G401.6 (cell line): ENCODE data around the gene MIA3.
"Not testable (repeated sequence)": the region's sequence is repeated elsewhere in the genome, so short reads cannot be mapped to it uniquely, and the experiment has no call there.

Experiments used
- FAIRE-seq: peaks from 2 replicates; lab custom pipeline; 2012; peaks lifted over from hg19 to GRCh38; lab: Jason Lieb, UNC

MIA3 gene

GRCh38 chr1:222618001-222618879 is at the start of gene MIA3:
TSS of gene MIA3 (plus strand) at chr1:222618097. CDS start at chr1:222618111, 14 bp downstream.
- no peak for FAIRE-seq

- FAIRE-seq, result no peak
Observed at GRCh38 chr1:222570837-222571236, 47.1 kb upstream of the MIA3 start.

- no peak for FAIRE-seq
Observed at GRCh38 chr1:222579316-222579715, 38.6 kb upstream of the MIA3 start.

- FAIRE-seq, result no peak
Observed at GRCh38 chr1:222582099-222582774, 35.7 kb upstream of the MIA3 start.

- FAIRE-seq, result no peak
Observed at GRCh38 chr1:222583079-222583478, 34.8 kb upstream of the MIA3 start.

- FAIRE-seq, result no peak
Observed at GRCh38 chr1:222586842-222587241, 31.1 kb upstream of the MIA3 start.

GRCh38 chr1:222588135-222588534 is 29.8 kb upstream of the MIA3 start:
- no peak for FAIRE-seq

GRCh38 chr1:222589462-222590302 is 28.2 kb upstream of the MIA3 start, which contains the start of gene TAF1A:
TSS of gene TAF1A (minus strand) at chr1:222589933.
- peak; percentile 95 for FAIRE-seq

GRCh38 chr1:222592171-222592570 is 25.7 kb upstream of the MIA3 start:
- no peak for FAIRE-seq

GRCh38 chr1:222594789-222595188 is 23.1 kb upstream of the MIA3 start:
- no peak for FAIRE-seq

GRCh38 chr1:222596696-222597095 is 21.2 kb upstream of the MIA3 start:
- no peak for FAIRE-seq

- no peak for FAIRE-seq
Observed at GRCh38 chr1:222600281-222600680, 17.6 kb upstream of the MIA3 start.

GRCh38 chr1:222601257-222601656 is 16.6 kb upstream of the MIA3 start:
- no peak for FAIRE-seq

- no peak for FAIRE-seq
Observed at GRCh38 chr1:222606757-222607156, 11.1 kb upstream of the MIA3 start.

GRCh38 chr1:222609111-222609510 is 8.8 kb upstream of the MIA3 start:
- not testable (repeated sequence) for FAIRE-seq

GRCh38 chr1:222610728-222611127 is 7.2 kb upstream of the MIA3 start:
- FAIRE-seq, result no peak

- FAIRE-seq, result no peak
Observed at GRCh38 chr1:222613627-222614026, 4.3 kb upstream of the MIA3 start.

GRCh38 chr1:222616525-222616924 is 1.4 kb upstream of the MIA3 start:
- FAIRE-seq, result no peak

GRCh38 chr1:222617367-222617951 is 438 bp upstream of the MIA3 start:
- no peak for FAIRE-seq

- FAIRE-seq, result no peak
Observed at GRCh38 chr1:222618880-222619596, 1.1 kb downstream of the MIA3 start.

- no peak for FAIRE-seq
Observed at GRCh38 chr1:222620566-222620965, 2.7 kb downstream of the MIA3 start.

- FAIRE-seq, result no peak
Observed at GRCh38 chr1:222622765-222623164, 4.9 kb downstream of the MIA3 start.
